CD4-positive, CD25-positive, alpha-beta regulatory T cell (primary cell): ENCODE measurements around the gene ARL4D. TPM values are rescaled to one million over a fixed set of nuclear protein-coding genes. Genes with fewer than 3 reads are reported as not detected.

Experiments used
- ATAC-seq, 2 donors: fragments of 150-1000 bp; cut with Tn5 transposase; one replicate each; pipeline ENCODE4 v1.10.0; 2021; ENCODE audit warnings: low read depth in 2 of 2, moderate number of reproducible peaks in 2 of 2, moderate library complexity in 1 of 2
- DNase-seq, 3 donors: peaks; one replicate each; pipeline versions ENCODE4 v3.0.0 to v3.0.0-alpha.2; 2012 to 2022; ENCODE audit warnings: mixed read lengths in 1 of 3
- H3K27ac ChIP-seq: one replicate; pipeline ENCODE4 v1.7.0; 2013; ENCODE audit warnings: mild to moderate bottlenecking, low read length; ENCODE audit not compliant: insufficient read depth, poor library complexity, severe bottlenecking
- H3K27me3 ChIP-seq: one replicate; pipeline ENCODE4 v1.7.0; 2013; ENCODE audit warnings: low read length; ENCODE audit not compliant: control insufficient read depth, insufficient read depth
- H3K36me3 ChIP-seq: one replicate; pipeline ENCODE4 v1.7.0; 2013; ENCODE audit warnings: mild to moderate bottlenecking, low read length, moderate library complexity; ENCODE audit not compliant: control insufficient read depth, insufficient read depth
- H3K4me1 ChIP-seq: 2 replicates; pipeline ENCODE4 v1.7.0; 2013; ENCODE audit warnings: mild to moderate bottlenecking, low read length; ENCODE audit not compliant: insufficient read depth, control insufficient read depth, poor library complexity, severe bottlenecking
- H3K4me3 ChIP-seq: one replicate; pipeline ENCODE4 v1.7.0; 2013; ENCODE audit warnings: low read depth, mild to moderate bottlenecking, low read length, moderate library complexity
- H3K9me3 ChIP-seq, 2 experiments: 1 replicate in 1 of 2; 2 replicates in 1 of 2; pipeline ENCODE4 v1.7.0; 2013; ENCODE audit warnings: low read length in 2 of 2, mild to moderate bottlenecking in 1 of 2, moderate library complexity in 1 of 2; ENCODE audit not compliant: control insufficient read depth in 2 of 2
- H3K27ac Mint-ChIP-seq, 3 donors: one replicate each; pipeline ENCODE4 v1.8.0; 2020 to 2022; ENCODE audit warnings: mild to moderate bottlenecking in 3 of 3, mixed read lengths in 3 of 3, moderate library complexity in 2 of 3
- H3K27me3 Mint-ChIP-seq: one replicate; pipeline ENCODE4 v1.8.0; 2022; ENCODE audit warnings: mild to moderate bottlenecking, mixed read lengths
- H3K36me3 Mint-ChIP-seq: one replicate; pipeline ENCODE4 v1.8.0; 2020; ENCODE audit warnings: mixed read lengths
- H3K4me1 Mint-ChIP-seq, 4 donors: one replicate each; pipeline ENCODE4 v1.8.0; 2020 to 2022; ENCODE audit warnings: mixed read lengths in 4 of 4, mild to moderate bottlenecking in 1 of 4
- H3K4me3 Mint-ChIP-seq, 4 donors: one replicate each; pipeline ENCODE4 v1.8.0; 2020 to 2022; ENCODE audit warnings: mild to moderate bottlenecking in 4 of 4, mixed read lengths in 4 of 4, moderate library complexity in 3 of 4
- H3K9me3 Mint-ChIP-seq, 7 donors: one replicate each; pipeline ENCODE4 v1.8.0; 2020 to 2022; ENCODE audit warnings: mixed read lengths in 7 of 7, mild to moderate bottlenecking in 3 of 7, moderate library complexity in 2 of 7
- polyA plus RNA-seq, 4 donors: library from polyadenylated mRNA; unstranded; fragments of 300-500 nt; fragmentation: Illumina TruSeq; gene quantifications; one replicate each; pipeline ENCODE4 v1.2.3, GENCODE V29; 2021
- total RNA-seq: library from RNA; stranded (reverse); gene quantifications from one replicate; pipeline ENCODE4 v1.2.3, GENCODE V29; 2022

ARL4D gene
- total and polyA plus RNA-seq, 5 donors from 2014 or later: 1.3 to 4.1 (median 1.7) TPM

DNA sequence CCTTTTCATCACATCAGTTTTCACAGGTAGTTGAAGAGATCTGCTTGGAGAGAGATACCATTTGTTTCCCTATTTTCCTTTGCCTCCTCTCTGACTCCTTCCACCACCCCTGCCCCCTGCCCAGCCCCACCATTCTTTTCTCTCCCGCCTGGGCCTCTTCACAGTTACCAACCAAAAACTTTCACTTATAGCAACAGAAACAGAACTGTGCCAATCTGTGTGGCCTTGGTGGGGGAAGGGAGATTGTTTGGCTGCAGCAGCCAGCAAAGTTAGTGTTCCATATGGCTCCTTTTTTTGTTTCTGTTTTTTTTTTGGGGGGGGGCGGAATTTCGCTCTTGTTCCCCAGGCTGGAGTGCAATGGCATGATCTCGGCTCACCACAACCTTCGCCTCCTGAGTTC lies 17.2 kb upstream of the ARL4D start:
- no peak for ATAC-seq
- Mint-ChIP-seq H3K27me3 (peaks cover 5% of the 10 kb centered on the region), H3K27ac (no peak overlapping the region)

GRCh38 chr17:43382776-43383175 lies 16.0 kb upstream of the ARL4D start:
- peaks cover 5% of the 10 kb centered on the region for H3K27me3 Mint-ChIP-seq
- H3K9me3 ChIP-seq: peaks cover 13 to 18% of the 10 kb centered on the region in 2 experiments

More for the DNA sequence above, 17.2 kb upstream of the ARL4D start:
- Mint-ChIP-seq H3K9me3 (peaks cover 0 to 9% (median 0%) of the 10 kb centered on the region in 7 donors), H3K4me3 (no peak overlapping the region), H3K36me3 (no peaks in the 10 kb centered on the region), H3K4me1 (peaks cover 0 to 10% (median 6%) of the 10 kb centered on the region in 4 donors)
- Histone ChIP-seq H3K4me1 (no peaks in the 10 kb centered on the region), H3K9me3 (peaks cover 13 to 18% of the 10 kb centered on the region in 2 experiments), H3K4me3 (no peak overlapping the region), H3K27ac (no peak overlapping the region), H3K27me3 (no peaks in the 10 kb centered on the region), H3K36me3 (no peaks in the 10 kb centered on the region)
- DNase-seq: no peak

DNA sequence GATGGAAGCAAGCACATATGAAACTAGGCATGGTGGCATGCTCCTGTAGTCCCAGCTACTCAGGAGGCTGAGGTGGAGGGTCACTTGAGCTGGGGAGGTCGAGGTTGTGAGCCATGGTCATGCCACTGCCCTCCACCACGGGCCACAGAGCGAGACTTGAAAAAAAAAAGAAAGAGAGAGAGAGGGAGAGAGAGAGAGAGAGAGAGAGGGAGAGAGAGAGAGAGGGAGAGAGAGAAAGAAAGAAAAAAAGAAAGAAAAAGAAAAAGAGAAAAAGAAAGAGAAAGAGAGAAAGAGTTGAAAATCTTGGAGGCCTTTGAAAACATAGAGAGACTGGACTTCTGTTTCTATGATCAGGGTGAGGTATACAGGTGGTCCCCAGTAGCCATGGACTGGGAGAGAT lies 15.4 kb upstream of the ARL4D start:
- Mint-ChIP-seq H3K36me3 (no peaks in the 10 kb centered on the region), H3K4me3 (peak overlapping the region in 2 of 4 donors; percentile 11 to 86), H3K27me3 (peaks cover 5% of the 10 kb centered on the region), H3K9me3 (peaks cover 0 to 9% (median 0%) of the 10 kb centered on the region in 7 donors), H3K27ac (no peak overlapping the region), H3K4me1 (peaks cover 0 to 25% (median 14%) of the 10 kb centered on the region in 4 donors)
- Histone ChIP-seq H3K27me3 (no peaks in the 10 kb centered on the region), H3K36me3 (no peaks in the 10 kb centered on the region), H3K27ac (no peak overlapping the region), H3K4me3 (no peak overlapping the region), H3K9me3 (peaks cover 13 to 18% of the 10 kb centered on the region in 2 experiments), H3K4me1 (peaks cover 5% of the 10 kb centered on the region)
- DNase-seq: no peak
- no peak for ATAC-seq

More at GRCh38 chr17:43382776-43383175, 16.0 kb upstream of the ARL4D start:
- H3K4me1 ChIP-seq: peaks cover 5% of the 10 kb centered on the region
- ATAC-seq (no peak), DNase-seq (no peak)
- Mint-ChIP-seq H3K4me3 (no peak overlapping the region), H3K9me3 (peaks cover 0 to 9% (median 0%) of the 10 kb centered on the region in 7 donors), H3K4me1 (peaks cover 0 to 20% (median 12%) of the 10 kb centered on the region in 4 donors), H3K27ac (no peak overlapping the region), H3K36me3 (no peaks in the 10 kb centered on the region)
- H3K4me3 ChIP-seq: no peak overlapping the region
- H3K27me3 ChIP-seq: no peaks in the 10 kb centered on the region
- no peak overlapping the region for H3K27ac ChIP-seq
- H3K36me3 ChIP-seq: no peaks in the 10 kb centered on the region

DNA sequence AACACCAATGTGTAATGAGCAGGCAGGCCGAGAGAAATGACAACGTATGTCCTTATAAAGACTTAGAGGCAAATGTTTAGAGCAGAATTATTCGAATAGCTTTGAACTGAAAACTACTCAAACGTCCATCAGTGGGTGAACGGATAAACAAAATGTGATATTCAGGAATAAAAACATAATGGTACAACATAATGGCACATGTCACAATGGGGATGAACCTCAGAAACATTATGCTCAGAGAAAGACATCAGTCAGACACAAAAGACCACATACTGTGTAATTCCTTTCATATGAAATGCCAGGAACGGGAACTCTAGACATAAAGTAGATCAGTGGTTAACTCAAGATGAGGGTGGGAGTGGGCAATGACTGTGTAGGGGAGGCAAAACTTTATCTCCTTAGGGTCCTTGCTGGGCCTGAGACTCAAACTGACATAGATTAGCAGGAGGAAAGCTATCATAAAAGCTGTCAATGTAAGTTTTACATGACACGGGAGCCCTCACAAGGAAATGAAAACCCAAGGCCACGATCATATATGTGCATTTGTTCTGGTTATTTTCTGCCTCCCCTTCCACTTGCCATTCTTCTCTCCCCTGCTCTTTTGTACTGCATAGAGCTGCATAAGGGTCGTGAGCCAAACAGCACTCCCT lies 14.8 kb upstream of the ARL4D start:
- Histone ChIP-seq H3K36me3 (no peaks in the 10 kb centered on the region), H3K4me3 (no peak overlapping the region), H3K27me3 (no peaks in the 10 kb centered on the region), H3K27ac (no peak overlapping the region), H3K4me1 (peaks cover 5% of the 10 kb centered on the region), H3K9me3 (peaks cover 13 to 18% of the 10 kb centered on the region in 2 experiments)
- Mint-ChIP-seq H3K27ac (peak overlapping the region in 1 of 3 donors; percentile 38), H3K36me3 (no peaks in the 10 kb centered on the region), H3K9me3 (peaks cover 0 to 9% (median 0%) of the 10 kb centered on the region in 7 donors), H3K4me3 (peak overlapping the region in 2 of 4 donors; percentile 11 to 66), H3K27me3 (peaks cover 7% of the 10 kb centered on the region), H3K4me1 (peaks cover 0 to 27% (median 16%) of the 10 kb centered on the region in 4 donors)
- no peak for ATAC-seq
- no peak for DNase-seq

- peaks cover 13 to 18% of the 10 kb centered on the region in 2 experiments for H3K9me3 ChIP-seq
- no peaks in the 10 kb centered on the region for H3K27me3 ChIP-seq
- Mint-ChIP-seq H3K36me3 (no peaks in the 10 kb centered on the region), H3K9me3 (peaks cover 0 to 9% (median 0%) of the 10 kb centered on the region in 7 donors), H3K27me3 (peaks cover 8% of the 10 kb centered on the region), H3K27ac (peak overlapping the region in 1 of 3 donors; percentile 38), H3K4me1 (peaks cover 2 to 32% (median 19%) of the 10 kb centered on the region in 4 donors), H3K4me3 (peak overlapping the region in 2 of 4 donors; percentile 11 to 23)
- DNase-seq (no peak), ATAC-seq (no peak)
- no peaks in the 10 kb centered on the region for H3K36me3 ChIP-seq
- H3K27ac ChIP-seq: no peak overlapping the region
- H3K4me3 ChIP-seq: no peak overlapping the region
- H3K4me1 ChIP-seq: peaks cover 9% of the 10 kb centered on the region
Measured at GRCh38 chr17:43384476-43384862, 14.3 kb upstream of the ARL4D start.

- Mint-ChIP-seq H3K4me3 (peak overlapping the region in 1 of 4 donors; percentile 11), H3K4me1 (peaks cover 4 to 38% (median 20%) of the 10 kb centered on the region in 4 donors), H3K27me3 (peaks cover 8% of the 10 kb centered on the region), H3K9me3 (peaks cover 0 to 6% (median 0%) of the 10 kb centered on the region in 7 donors), H3K36me3 (no peaks in the 10 kb centered on the region), H3K27ac (no peak overlapping the region)
- Histone ChIP-seq H3K9me3 (peaks cover 7 to 10% of the 10 kb centered on the region in 2 experiments), H3K36me3 (no peaks in the 10 kb centered on the region), H3K27ac (no peak overlapping the region), H3K4me3 (no peak overlapping the region), H3K4me1 (peaks cover 12% of the 10 kb centered on the region), H3K27me3 (no peaks in the 10 kb centered on the region)
- ATAC-seq (no peak), DNase-seq (no peak)
Measured at GRCh38 chr17:43385046-43385831, 13.6 kb upstream of the ARL4D start.

DNA sequence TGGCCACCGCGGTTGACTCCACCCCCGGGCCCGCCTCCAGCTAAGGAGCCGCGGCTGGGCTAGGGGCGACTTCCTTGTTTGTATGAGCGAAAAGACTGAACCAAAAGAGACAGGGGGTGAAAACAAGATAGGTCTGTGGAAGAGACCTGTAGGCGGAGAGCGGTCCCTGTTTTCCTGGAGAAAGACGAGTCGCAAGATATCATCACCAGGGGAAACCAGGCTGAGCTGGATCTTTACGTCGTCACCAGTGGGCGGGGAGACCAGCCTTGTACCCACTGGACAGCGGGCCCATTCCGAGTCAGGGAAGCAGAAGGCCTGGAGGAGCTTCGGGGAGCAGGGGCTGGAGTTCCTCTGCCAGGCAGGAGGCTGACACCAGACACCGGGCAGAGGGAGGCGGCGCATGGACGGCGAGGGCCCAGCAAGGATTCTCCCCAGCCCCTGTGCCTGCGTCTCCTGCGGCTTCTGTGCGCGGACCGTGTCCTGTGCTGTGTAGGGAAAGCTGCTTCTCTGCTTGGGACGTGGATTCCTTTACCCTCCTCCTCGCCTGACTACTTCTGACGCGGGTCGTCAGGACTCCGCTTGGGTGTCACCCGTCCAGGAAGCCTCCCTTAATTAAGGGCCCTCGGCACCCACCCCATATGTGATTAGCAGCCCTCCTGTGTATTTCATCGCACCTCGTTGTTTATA lies 10.3 kb upstream of the ARL4D start:
- Mint-ChIP-seq H3K27me3 (peaks cover 8% of the 10 kb centered on the region), H3K36me3 (no peaks in the 10 kb centered on the region), H3K4me1 (peaks cover 4 to 38% (median 17%) of the 10 kb centered on the region in 4 donors), H3K4me3 (peak overlapping the region; percentile 95 to 100 (median 97)), H3K9me3 (peaks cover 0 to 4% (median 0%) of the 10 kb centered on the region in 7 donors), H3K27ac (peak overlapping the region; percentile 99 to 100 (median 100))
- H3K36me3 ChIP-seq: no peaks in the 10 kb centered on the region
- ATAC-seq: peak; percentile 74 to 79
- peak overlapping the region; percentile 94 for H3K27ac ChIP-seq
- peaks cover 12% of the 10 kb centered on the region for H3K4me1 ChIP-seq
- DNase-seq: peak; percentile 85 to 96 (median 94)
- H3K27me3 ChIP-seq: no peaks in the 10 kb centered on the region
- H3K9me3 ChIP-seq: no peaks in the 10 kb centered on the region
- H3K4me3 ChIP-seq: peak overlapping the region; percentile 85
